Uterus (tissue), 4 donors: Measurements from ENCODE around the gene SLC25A44. TPM values are rescaled to one million over a fixed set of nuclear protein-coding genes. Genes with fewer than 3 reads are reported as not detected.

Experiments
- DNase-seq, 2 donors: peaks; one replicate each; pipeline ENCODE4 v3.0.0-alpha.2; 2019 to 2020
- H3K27ac ChIP-seq, 2 donors: fragments of 200-600 bp; sonication (generic); 1 replicate in 1 of 2; 2 replicates in 1 of 2; pipeline ENCODE4 v1.5.1; 2016 to 2018
- H3K27me3 ChIP-seq, 2 donors: fragments of 200-600 bp; sonication (generic); one replicate each; pipeline ENCODE4 v1.5.1; 2018 to 2019; ENCODE audit warnings: control low read depth in 1 of 2
- H3K36me3 ChIP-seq, 2 donors: fragments of 200-600 bp; sonication (generic); one replicate each; pipeline ENCODE4 v1.5.1; 2019; ENCODE audit warnings: control low read depth in 1 of 2
- H3K4me1 ChIP-seq, 2 donors: fragments of 200-600 bp; sonication (generic); one replicate each; pipeline ENCODE4 v1.5.1; 2018 to 2019; ENCODE audit warnings: control low read depth in 1 of 2
- H3K4me3 ChIP-seq, 2 donors: fragments of 200-600 bp; sonication (generic); 1 replicate in 1 of 2; 2 replicates in 1 of 2; pipeline ENCODE4 v1.5.1; 2018 to 2019; ENCODE audit warnings: mild to moderate bottlenecking in 1 of 2
- H3K9me3 ChIP-seq, 2 donors: fragments of 200-600 bp; sonication (generic); one replicate each; pipeline ENCODE4 v1.5.1; 2019; ENCODE audit warnings: control low read depth in 1 of 2
- POLR2A ChIP-seq, 2 donors: fragments of 450-650 bp; IDR thresholded peaks; one replicate each; pipeline ENCODE4 v1.6.1; 2016; ENCODE audit warnings: antibody characterized with exemption in 2 of 2, mild to moderate bottlenecking in 1 of 2, moderate library complexity in 1 of 2
- intact Hi-C: fragments of 100-400 bp; cut with DNase I; formaldehyde crosslinking; loops from one replicate; pipeline ENCODE4 v1.15.1; 2023; ENCODE audit warnings: low total_unique reads
- total RNA-seq, 4 donors: library from RNA; depleted of rRNA in 3 of 4; stranded (reverse); fragments of >200 nt in 3 of 4; gene quantifications; one replicate each; pipeline versions ENCODE4 v1.1.0 to v1.2.4, GENCODE V29; 2014 to 2023
- TF ChIP-seq, protein P1 (sequence below), 4 experiments: fragments of 200-600 bp in 2 of 4; fragments of 450-650 bp in 2 of 4; sonication (generic) in 2 of 4; IDR thresholded peaks; one replicate each; pipeline ENCODE4 v1.5.1; 2016 to 2019; ENCODE audit warnings: antibody characterized with exemption in 4 of 4, mild to moderate bottlenecking in 2 of 4, moderate library complexity in 1 of 4
- donor health status: DM: yes; HTN: yes; CAD: no.

Gene SLC25A44
- total RNA-seq, 4 donors from 2014 or later, result 5.9 to 26.9 (median 11.1) TPM

- no peak overlapping the region for H3K4me3 ChIP-seq
- peak in 1 of 2 donors; percentile 42 for DNase-seq
- H3K36me3 ChIP-seq, result no peaks in the 10 kb centered on the region
- TF ChIP-seq, protein P1, sequence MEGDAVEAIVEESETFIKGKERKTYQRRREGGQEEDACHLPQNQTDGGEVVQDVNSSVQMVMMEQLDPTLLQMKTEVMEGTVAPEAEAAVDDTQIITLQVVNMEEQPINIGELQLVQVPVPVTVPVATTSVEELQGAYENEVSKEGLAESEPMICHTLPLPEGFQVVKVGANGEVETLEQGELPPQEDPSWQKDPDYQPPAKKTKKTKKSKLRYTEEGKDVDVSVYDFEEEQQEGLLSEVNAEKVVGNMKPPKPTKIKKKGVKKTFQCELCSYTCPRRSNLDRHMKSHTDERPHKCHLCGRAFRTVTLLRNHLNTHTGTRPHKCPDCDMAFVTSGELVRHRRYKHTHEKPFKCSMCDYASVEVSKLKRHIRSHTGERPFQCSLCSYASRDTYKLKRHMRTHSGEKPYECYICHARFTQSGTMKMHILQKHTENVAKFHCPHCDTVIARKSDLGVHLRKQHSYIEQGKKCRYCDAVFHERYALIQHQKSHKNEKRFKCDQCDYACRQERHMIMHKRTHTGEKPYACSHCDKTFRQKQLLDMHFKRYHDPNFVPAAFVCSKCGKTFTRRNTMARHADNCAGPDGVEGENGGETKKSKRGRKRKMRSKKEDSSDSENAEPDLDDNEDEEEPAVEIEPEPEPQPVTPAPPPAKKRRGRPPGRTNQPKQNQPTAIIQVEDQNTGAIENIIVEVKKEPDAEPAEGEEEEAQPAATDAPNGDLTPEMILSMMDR (IDR thresholded peaks at IDR 0.05), result no peak
- no peak for TF ChIP-seq POLR2A (IDR thresholded peaks at IDR 0.05)
- H3K4me1 ChIP-seq, result peaks cover 0 to 5% of the 10 kb centered on the region in 2 donors
- intact Hi-C loops, result no loop called here
- no peak overlapping the region for H3K27ac ChIP-seq
- peaks cover 0 to 3% of the 10 kb centered on the region in 2 donors for H3K27me3 ChIP-seq
- no peaks in the 10 kb centered on the region for H3K9me3 ChIP-seq
Observed at GRCh38 chr1:156246781-156247459, 53.0 kb downstream of the SLC25A44 start.

DNA sequence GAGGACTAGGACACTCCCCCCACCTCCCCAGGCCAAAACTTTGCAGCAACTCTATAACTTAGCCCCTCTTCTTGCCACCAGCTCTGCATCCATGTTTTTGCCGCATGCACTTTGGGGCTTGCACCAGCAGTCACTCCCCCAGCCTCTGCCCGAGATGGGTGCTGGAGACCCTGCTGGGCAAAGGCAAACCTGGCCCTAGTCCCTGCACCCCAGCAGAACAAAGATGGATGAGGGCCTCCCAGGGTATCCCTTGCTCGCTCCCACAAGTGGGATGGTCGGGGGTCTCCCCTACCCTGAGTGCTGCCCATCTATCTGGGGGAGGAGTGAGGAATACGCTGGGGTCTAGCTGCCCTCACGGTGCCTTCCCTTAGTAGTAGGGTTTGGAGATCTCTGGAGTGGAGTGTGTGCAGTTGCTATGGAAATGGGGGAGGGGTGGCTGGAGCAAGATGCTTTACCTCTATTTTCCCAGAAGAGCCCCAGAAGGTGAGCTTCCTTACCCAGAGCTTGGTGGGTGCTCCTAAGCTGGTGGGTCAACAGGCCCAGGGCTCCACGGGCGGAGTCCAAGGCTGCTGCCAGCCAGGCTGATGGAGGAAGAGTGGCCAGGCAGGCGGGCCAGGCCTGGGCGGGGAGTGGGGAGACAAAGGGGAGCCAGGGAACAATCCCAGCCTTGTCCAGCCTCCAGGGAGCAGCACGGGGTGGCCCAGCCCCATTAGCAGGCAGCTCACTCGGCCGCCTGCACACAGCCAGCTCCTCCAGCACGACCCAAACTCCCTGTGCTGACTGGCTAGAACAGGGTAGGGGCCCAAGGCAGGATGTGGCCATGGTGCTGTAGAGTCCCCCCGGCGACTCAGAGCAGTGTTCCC lies 53.8 kb downstream of the SLC25A44 start, which contains the start of gene PAQR6:
Gene PAQR6, minus strand, starts transcription at position 597 of the 863 bp plus-strand sequence. CDS start 1,325 bp downstream, outside the sequence.
- TF ChIP-seq, protein P1 (IDR thresholded peaks at IDR 0.05), result no peak
- Histone ChIP-seq H3K4me1 (peaks cover 0 to 5% of the 10 kb centered on the region in 2 donors), H3K4me3 (no peak within 1 kb of the TSS), H3K36me3 (no peaks in the 10 kb centered on the region), H3K27ac (no peak within 1 kb of the TSS), H3K9me3 (no peaks in the 10 kb centered on the region), H3K27me3 (peaks cover 0 to 3% of the 10 kb centered on the region in 2 donors)
- intact Hi-C loops, result no loop called here
- no peak for DNase-seq

- Histone ChIP-seq H3K4me3 (no peak overlapping the region), H3K4me1 (peaks cover 0 to 5% of the 10 kb centered on the region in 2 donors), H3K27me3 (peaks cover 0 to 3% of the 10 kb centered on the region in 2 donors), H3K9me3 (no peaks in the 10 kb centered on the region), H3K36me3 (no peaks in the 10 kb centered on the region), H3K27ac (no peak overlapping the region)
- intact Hi-C loops, result no loop called here
- TF ChIP-seq, protein P1 (IDR thresholded peaks at IDR 0.05), result no peak
- DNase-seq, result no peak
Observed at GRCh38 chr1:156248323-156248683, 54.4 kb downstream of the SLC25A44 start.

- no peaks in the 10 kb centered on the region for H3K36me3 ChIP-seq
- DNase-seq, result no peak
- intact Hi-C loops, result no loop called here
- H3K27ac ChIP-seq, result no peak overlapping the region
- no peaks in the 10 kb centered on the region for H3K9me3 ChIP-seq
- no peak overlapping the region for H3K4me3 ChIP-seq
- TF ChIP-seq POLR2A (IDR thresholded peaks at IDR 0.05), result no peak
- TF ChIP-seq, protein P1 (IDR thresholded peaks at IDR 0.05), result no peak
- peaks cover 0 to 3% of the 10 kb centered on the region in 2 donors for H3K27me3 ChIP-seq
- H3K4me1 ChIP-seq, result peaks cover 0 to 5% of the 10 kb centered on the region in 2 donors
Observed at GRCh38 chr1:156249593-156249992, 55.7 kb downstream of the SLC25A44 start.

- no peaks in the 10 kb centered on the region for H3K36me3 ChIP-seq
Observed at GRCh38 chr1:156251527-156251926, 57.6 kb downstream of the SLC25A44 start.

More at GRCh38 chr1:156251527-156251926, 57.6 kb downstream of the SLC25A44 start:
- Histone ChIP-seq H3K9me3 (no peaks in the 10 kb centered on the region), H3K4me3 (no peak overlapping the region), H3K27me3 (no peaks in the 10 kb centered on the region), H3K27ac (no peak overlapping the region), H3K4me1 (no peaks in the 10 kb centered on the region)
- intact Hi-C loops, result no loop called here
- TF ChIP-seq, protein P1 (IDR thresholded peaks at IDR 0.05), result no peak
- no peak for TF ChIP-seq POLR2A (IDR thresholded peaks at IDR 0.05)
- DNase-seq, result no peak
